HepG2 (cell line): ENCODE measurements around the gene VPS4A. TPM values are rescaled to one million over a fixed set of nuclear protein-coding genes. Genes with fewer than 3 reads are reported as not detected.

ENCODE experiments used
- ATF7 ChIP-seq, 2 experiments: fragments of 450-650 bp in 1 of 2; sonication (generic) in 1 of 2; formaldehyde crosslinking in 1 of 2; IDR thresholded peaks; 2 replicates each; pipeline versions ENCODE4 v1.4.0 to v1.6.1; 2016 to 2020; ENCODE audit warnings: antibody characterized with exemption in 1 of 2, mild to moderate bottlenecking in 1 of 2, missing genetic modification reagents in 1 of 2
- CREM ChIP-seq, 2 experiments: sonication (generic) in 1 of 2; formaldehyde crosslinking in 1 of 2; IDR thresholded peaks; 2 replicates each; pipeline versions ENCODE4 v1.4.0 to v1.6.1; 2016 to 2020; ENCODE audit warnings: antibody characterized with exemption in 1 of 2, mild to moderate bottlenecking in 1 of 2, missing genetic modification reagents in 1 of 2
- ESRRA ChIP-seq: sonication (generic); formaldehyde crosslinking; IDR thresholded peaks from 2 replicates; pipeline ENCODE4 v1.5.1; 2020; ENCODE audit warnings: mild to moderate bottlenecking, low read depth, missing genetic modification reagents
- EZH2 ChIP-seq: conservative IDR thresholded peaks from 2 replicates; pipeline ENCODE4 v1.6.1; 2012; ENCODE audit warnings: mild to moderate bottlenecking, low read depth, low read length, moderate library complexity
- FOXK1 ChIP-seq: sonication (generic); formaldehyde crosslinking; IDR thresholded peaks from 2 replicates; pipeline ENCODE4 v1.4.0; 2020; ENCODE audit warnings: low read depth, missing genetic modification reagents, borderline replicate concordance
- NFIC ChIP-seq: IDR thresholded peaks from 2 replicates; pipeline ENCODE4 v1.6.1; 2012; ENCODE audit warnings: mild to moderate bottlenecking, low read length, inconsistent platforms
- SALL1 ChIP-seq: sonication (generic); formaldehyde crosslinking; IDR thresholded peaks from 2 replicates; pipeline ENCODE4 v1.8.0; 2022; ENCODE audit warnings: mild to moderate bottlenecking, missing genetic modification reagents
- SNAI1 ChIP-seq: sonication (generic); formaldehyde crosslinking; IDR thresholded peaks from 2 replicates; pipeline ENCODE4 v1.5.0; 2020; ENCODE audit warnings: mild to moderate bottlenecking, missing genetic modification reagents, borderline replicate concordance
- SRSF1 ChIP-seq: fragments of 200-400 bp; formaldehyde crosslinking; optimal IDR thresholded peaks from 2 replicates; pipeline ENCODE3; 2017; ENCODE audit warnings: mild to moderate bottlenecking, low read depth, low read length, moderate library complexity
- SSRP1 ChIP-seq: IDR thresholded peaks from 2 replicates; pipeline ENCODE4 v1.6.1; 2016; ENCODE audit warnings: control low read depth
- ZFP82 ChIP-seq: sonication (generic); formaldehyde crosslinking; IDR thresholded peaks from 2 replicates; pipeline ENCODE4 v1.5.1; 2020; ENCODE audit warnings: mild to moderate bottlenecking, missing genetic modification reagents, borderline replicate concordance
- ZNF124 ChIP-seq: sonication (generic); formaldehyde crosslinking; IDR thresholded peaks from 2 replicates; pipeline ENCODE4 v1.4.0; 2020; ENCODE audit warnings: missing genetic modification reagents
- ZNF143 ChIP-seq: sonication (generic); formaldehyde crosslinking; IDR thresholded peaks from 2 replicates; pipeline ENCODE4 v1.4.0; 2020; ENCODE audit warnings: missing genetic modification reagents
- ZNF614 ChIP-seq: IDR thresholded peaks from 2 replicates; pipeline ENCODE4 v1.6.1; 2018; ENCODE audit warnings: missing biosample characterization, missing genetic modification reagents, inconsistent platforms, borderline replicate concordance
- polyA plus RNA-seq, 8 experiments: library from polyadenylated mRNA; depleted of rRNA in 3 of 8; stranded (reverse) in 7 of 8; unstranded in 1 of 8; fragments of >200 nt; fragmentation: Illumina TruSeq in 4 of 8; extraction: Trizol in 4 of 8; gene quantifications; 2 replicates each; pipeline versions ENCODE4 v1.2.1 to v1.2.3, GENCODE V29; 2011 to 2016; ENCODE audit warnings: low read depth in 4 of 8, missing spikeins in 1 of 8, mixed read lengths in 1 of 8; ENCODE audit not compliant: insufficient read depth in 1 of 8
- total RNA-seq, 5 experiments: library from RNA; depleted of rRNA; stranded (reverse); fragments of >200 nt; fragmentation: Illumina TruSeq; extraction: Trizol; gene quantifications; 2 replicates each; pipeline ENCODE4 v1.2.3, GENCODE V29; 2016; ENCODE audit warnings: low read depth in 1 of 5
- TF ChIP-seq, protein P1 (sequence below): sonication (generic); formaldehyde crosslinking; IDR thresholded peaks from 2 replicates; pipeline ENCODE4 v1.9.0; 2021; ENCODE audit warnings: mild to moderate bottlenecking, missing genetic modification reagents
- TF ChIP-seq, protein P2 (sequence below): sonication (generic); formaldehyde crosslinking; IDR thresholded peaks from 2 replicates; pipeline ENCODE4 v1.4.0; 2020; ENCODE audit warnings: missing genetic modification reagents
- TF ChIP-seq, protein P3 (sequence below): sonication (generic); formaldehyde crosslinking; IDR thresholded peaks from 2 replicates; pipeline ENCODE4 v1.8.0; 2022; ENCODE audit warnings: mild to moderate bottlenecking, missing genetic modification reagents, borderline replicate concordance

The VPS4A gene
- total and polyA plus RNA-seq, 2 of the 13 experiments (the other 11 are each of a cell fraction or from before 2014, with no cell fraction given) = 13.2 to 27.9 TPM

DNA sequence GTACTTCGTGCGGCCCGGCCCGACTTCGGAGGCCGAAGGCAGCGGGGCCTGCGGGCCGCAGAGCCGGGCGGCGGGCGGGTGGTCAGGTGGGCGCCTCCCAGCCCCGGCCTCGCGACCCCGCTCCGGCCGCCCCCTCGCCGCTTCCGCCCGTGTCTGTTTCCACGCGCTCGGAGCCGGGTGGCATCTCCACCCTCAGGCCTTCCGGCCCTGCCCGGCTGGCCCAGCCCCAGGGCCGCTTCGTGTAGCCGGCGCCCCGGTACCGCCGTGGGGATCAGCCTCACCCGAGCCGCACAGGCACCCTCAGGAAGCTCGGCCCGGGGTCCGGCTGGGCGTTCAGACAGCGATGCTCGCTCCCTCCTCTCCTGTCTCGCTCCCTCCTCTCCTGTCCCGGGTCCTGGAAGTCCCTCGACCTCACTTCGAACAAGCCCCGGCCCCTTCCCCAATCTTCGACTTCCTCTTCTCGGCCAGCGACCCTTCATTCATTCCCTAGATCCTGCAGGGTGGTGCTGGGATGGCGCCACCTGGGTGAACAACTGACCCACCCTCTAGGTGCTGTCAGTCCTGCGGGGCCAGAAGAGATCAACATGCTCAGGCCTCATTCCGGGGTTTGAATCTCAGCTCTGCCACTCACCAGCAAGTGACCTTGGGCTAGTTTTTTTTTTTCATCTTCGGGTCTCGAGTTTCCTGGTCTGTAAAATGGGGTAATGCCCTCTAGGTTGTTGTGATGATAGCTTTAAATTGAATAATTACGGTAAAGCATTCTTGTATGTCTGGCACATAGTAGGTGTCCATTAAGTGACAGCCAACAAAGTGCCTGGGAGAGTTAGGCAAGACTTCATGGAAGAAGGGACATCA, 610 bp downstream of the VPS4A start (continued):
- TF ChIP-seq ZNF614 (no peak; the same call in 1 of the 2 replicates), SNAI1 (CRISPR knock-in tag) (peak; percentile 83; the same call in 1 of the 2 replicates), ZNF124 (CRISPR knock-in tag) (peak; percentile 62), ZNF143 (CRISPR knock-in tag) (peak; percentile 58; the same call in 1 of the 2 replicates), SRSF1 (no peak), SSRP1 (CRISPR knock-in tag) (no peak; the same call in 1 of the 2 replicates), EZH2 (no peak), SALL1 (CRISPR knock-in tag) (peak; percentile 12), FOXK1 (CRISPR knock-in tag) (0 out of 2 replicates have a peak, but pooled peaks have one; percentile 24), ESRRA (CRISPR knock-in tag) (no peak; the same call in none of the 2 replicates), NFIC (no peak), ZFP82 (no peak), CREM (IDR thresholded peaks at IDR 0.05) (no peak), CREM (CRISPR knock-in tag; IDR thresholded peaks at IDR 0.05) (no peak), ATF7 (IDR thresholded peaks at IDR 0.05) (no peak), ATF7 (CRISPR knock-in tag; IDR thresholded peaks at IDR 0.05) (0 out of 2 replicates have a peak, but pooled peaks have one; percentile 23)
- TF ChIP-seq, protein P1, sequence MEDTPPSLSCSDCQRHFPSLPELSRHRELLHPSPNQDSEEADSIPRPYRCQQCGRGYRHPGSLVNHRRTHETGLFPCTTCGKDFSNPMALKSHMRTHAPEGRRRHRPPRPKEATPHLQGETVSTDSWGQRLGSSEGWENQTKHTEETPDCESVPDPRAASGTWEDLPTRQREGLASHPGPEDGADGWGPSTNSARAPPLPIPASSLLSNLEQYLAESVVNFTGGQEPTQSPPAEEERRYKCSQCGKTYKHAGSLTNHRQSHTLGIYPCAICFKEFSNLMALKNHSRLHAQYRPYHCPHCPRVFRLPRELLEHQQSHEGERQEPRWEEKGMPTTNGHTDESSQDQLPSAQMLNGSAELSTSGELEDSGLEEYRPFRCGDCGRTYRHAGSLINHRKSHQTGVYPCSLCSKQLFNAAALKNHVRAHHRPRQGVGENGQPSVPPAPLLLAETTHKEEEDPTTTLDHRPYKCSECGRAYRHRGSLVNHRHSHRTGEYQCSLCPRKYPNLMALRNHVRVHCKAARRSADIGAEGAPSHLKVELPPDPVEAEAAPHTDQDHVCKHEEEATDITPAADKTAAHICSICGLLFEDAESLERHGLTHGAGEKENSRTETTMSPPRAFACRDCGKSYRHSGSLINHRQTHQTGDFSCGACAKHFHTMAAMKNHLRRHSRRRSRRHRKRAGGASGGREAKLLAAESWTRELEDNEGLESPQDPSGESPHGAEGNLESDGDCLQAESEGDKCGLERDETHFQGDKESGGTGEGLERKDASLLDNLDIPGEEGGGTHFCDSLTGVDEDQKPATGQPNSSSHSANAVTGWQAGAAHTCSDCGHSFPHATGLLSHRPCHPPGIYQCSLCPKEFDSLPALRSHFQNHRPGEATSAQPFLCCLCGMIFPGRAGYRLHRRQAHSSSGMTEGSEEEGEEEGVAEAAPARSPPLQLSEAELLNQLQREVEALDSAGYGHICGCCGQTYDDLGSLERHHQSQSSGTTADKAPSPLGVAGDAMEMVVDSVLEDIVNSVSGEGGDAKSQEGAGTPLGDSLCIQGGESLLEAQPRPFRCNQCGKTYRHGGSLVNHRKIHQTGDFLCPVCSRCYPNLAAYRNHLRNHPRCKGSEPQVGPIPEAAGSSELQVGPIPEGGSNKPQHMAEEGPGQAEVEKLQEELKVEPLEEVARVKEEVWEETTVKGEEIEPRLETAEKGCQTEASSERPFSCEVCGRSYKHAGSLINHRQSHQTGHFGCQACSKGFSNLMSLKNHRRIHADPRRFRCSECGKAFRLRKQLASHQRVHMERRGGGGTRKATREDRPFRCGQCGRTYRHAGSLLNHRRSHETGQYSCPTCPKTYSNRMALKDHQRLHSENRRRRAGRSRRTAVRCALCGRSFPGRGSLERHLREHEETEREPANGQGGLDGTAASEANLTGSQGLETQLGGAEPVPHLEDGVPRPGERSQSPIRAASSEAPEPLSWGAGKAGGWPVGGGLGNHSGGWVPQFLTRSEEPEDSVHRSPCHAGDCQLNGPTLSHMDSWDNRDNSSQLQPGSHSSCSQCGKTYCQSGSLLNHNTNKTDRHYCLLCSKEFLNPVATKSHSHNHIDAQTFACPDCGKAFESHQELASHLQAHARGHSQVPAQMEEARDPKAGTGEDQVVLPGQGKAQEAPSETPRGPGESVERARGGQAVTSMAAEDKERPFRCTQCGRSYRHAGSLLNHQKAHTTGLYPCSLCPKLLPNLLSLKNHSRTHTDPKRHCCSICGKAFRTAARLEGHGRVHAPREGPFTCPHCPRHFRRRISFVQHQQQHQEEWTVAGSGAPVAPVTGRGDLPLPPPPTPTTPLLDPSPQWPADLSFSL (CRISPR knock-in tag) = no peak
- TF ChIP-seq, protein P2, sequence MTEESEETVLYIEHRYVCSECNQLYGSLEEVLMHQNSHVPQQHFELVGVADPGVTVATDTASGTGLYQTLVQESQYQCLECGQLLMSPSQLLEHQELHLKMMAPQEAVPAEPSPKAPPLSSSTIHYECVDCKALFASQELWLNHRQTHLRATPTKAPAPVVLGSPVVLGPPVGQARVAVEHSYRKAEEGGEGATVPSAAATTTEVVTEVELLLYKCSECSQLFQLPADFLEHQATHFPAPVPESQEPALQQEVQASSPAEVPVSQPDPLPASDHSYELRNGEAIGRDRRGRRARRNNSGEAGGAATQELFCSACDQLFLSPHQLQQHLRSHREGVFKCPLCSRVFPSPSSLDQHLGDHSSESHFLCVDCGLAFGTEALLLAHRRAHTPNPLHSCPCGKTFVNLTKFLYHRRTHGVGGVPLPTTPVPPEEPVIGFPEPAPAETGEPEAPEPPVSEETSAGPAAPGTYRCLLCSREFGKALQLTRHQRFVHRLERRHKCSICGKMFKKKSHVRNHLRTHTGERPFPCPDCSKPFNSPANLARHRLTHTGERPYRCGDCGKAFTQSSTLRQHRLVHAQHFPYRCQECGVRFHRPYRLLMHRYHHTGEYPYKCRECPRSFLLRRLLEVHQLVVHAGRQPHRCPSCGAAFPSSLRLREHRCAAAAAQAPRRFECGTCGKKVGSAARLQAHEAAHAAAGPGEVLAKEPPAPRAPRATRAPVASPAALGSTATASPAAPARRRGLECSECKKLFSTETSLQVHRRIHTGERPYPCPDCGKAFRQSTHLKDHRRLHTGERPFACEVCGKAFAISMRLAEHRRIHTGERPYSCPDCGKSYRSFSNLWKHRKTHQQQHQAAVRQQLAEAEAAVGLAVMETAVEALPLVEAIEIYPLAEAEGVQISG = peak; percentile 86
- TF ChIP-seq, protein P3, sequence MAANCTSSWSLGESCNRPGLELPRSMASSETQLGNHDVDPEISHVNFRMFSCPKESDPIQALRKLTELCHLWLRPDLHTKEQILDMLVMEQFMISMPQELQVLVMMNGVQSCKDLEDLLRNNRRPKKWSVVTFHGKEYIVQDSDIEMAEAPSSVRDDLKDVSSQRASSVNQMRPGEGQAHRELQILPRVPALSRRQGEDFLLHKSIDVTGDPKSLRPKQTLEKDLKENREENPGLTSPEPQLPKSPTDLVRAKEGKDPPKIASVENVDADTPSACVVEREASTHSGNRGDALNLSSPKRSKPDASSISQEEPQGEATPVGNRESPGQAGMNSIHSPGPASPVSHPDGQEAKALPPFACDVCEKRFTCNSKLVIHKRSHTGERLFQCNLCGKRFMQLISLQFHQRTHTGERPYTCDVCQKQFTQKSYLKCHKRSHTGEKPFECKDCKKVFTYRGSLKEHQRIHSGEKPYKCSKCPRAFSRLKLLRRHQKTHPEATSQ (CRISPR knock-in tag) = 0 out of 2 replicates have a peak, but pooled peaks have one; percentile 61
